A549 (cell line): Measurements from ENCODE around the gene CCZ1. TPM values are rescaled to one million over a fixed set of nuclear protein-coding genes. Genes with fewer than 3 reads are reported as not detected.
"Not testable (repeated sequence)": the region's sequence is repeated elsewhere in the genome, so short reads cannot be mapped to it uniquely, and the experiment has no call there.

Experiments
- ATAC-seq, 2 experiments: fragments of 200-7000 bp in 1 of 2; fragments of >200 bp in 1 of 2; cut with Nextera tagmentation in 1 of 2; cut with Tn5 transposase in 1 of 2; 3 replicates each; pipeline versions ENCODE4 v1.8.0 to v1.9.1; 2018 to 2020; ENCODE audit warnings: mild to moderate bottlenecking in 1 of 2, moderate library complexity in 1 of 2
- CTCF ChIA-PET: fragments of 300-600 bp; sonication (Branson Sonifier 250); formaldehyde crosslinking; extraction: SDS; loops from one replicate; lab custom pipeline; 2021; ENCODE audit warnings: antibody characterized with exemption, inconsistent platforms; lab: Yijun Ruan, JAX
- POLR2A ChIA-PET: fragments of 350-600 bp; formaldehyde crosslinking; extraction: SDS; loops from one replicate; lab custom pipeline; 2021; ENCODE audit warnings: antibody characterized with exemption, inconsistent platforms; lab: Yijun Ruan, JAX
- DNase-seq, 2 experiments: peaks; one replicate each; pipeline versions ENCODE4 v3.0.0 to v3.0.0-alpha.2; 2011 to 2016; ENCODE audit warnings: low read depth in 1 of 2, low spot score in 1 of 2
- FAIRE-seq: peaks from 2 replicates; lab custom pipeline; 2011; peaks lifted over from hg19 to GRCh38; lab: Jason Lieb, UNC
- H3K27ac ChIP-seq, 2 experiments: fragments of >200 bp; sonication (Bioruptor Twin); formaldehyde crosslinking; 3 replicates each; pipeline ENCODE4 v1.5.1; 2016 to 2017
- H3K4me1 ChIP-seq: fragments of >200 bp; sonication (Bioruptor Twin); formaldehyde crosslinking; 3 replicates; pipeline ENCODE4 v1.6.1; 2016
- H3K4me2 ChIP-seq: fragments of >200 bp; sonication (Bioruptor Twin); formaldehyde crosslinking; 3 replicates; pipeline ENCODE4 v1.6.1; 2016
- H3K4me3 ChIP-seq: fragments of >200 bp; sonication (Bioruptor Twin); formaldehyde crosslinking; 3 replicates; pipeline ENCODE4 v1.5.1; 2016
- H3K9me3 ChIP-seq: fragments of >200 bp; sonication (Bioruptor Twin); formaldehyde crosslinking; 3 replicates; pipeline ENCODE4 v1.6.1; 2016
- ATOH8 ChIP-seq: fragments of 250-450 bp; sonication (Bioruptor Pico); IDR thresholded peaks from 2 replicates; pipeline ENCODE4 v1.5.0; 2020; ENCODE audit warnings: low read depth, mild to moderate bottlenecking, moderate library complexity
- BCL3 ChIP-seq: fragments of >200 bp; sonication (Bioruptor Twin); formaldehyde crosslinking; IDR thresholded peaks from 3 replicates; pipeline ENCODE4 v1.6.1; 2016
- CHD2 ChIP-seq: fragments of 150-350 bp; IDR thresholded peaks from 2 replicates; pipeline ENCODE4 v1.6.1; 2014; ENCODE audit warnings: low read length; ENCODE audit not compliant: partially characterized antibody
- CTCF ChIP-seq: fragments of >200 bp; sonication (Bioruptor Twin); formaldehyde crosslinking; IDR thresholded peaks from 3 replicates; pipeline ENCODE4 v1.5.1; 2016
- ELK1 ChIP-seq: fragments of 150-350 bp; IDR thresholded peaks from 2 replicates; pipeline ENCODE4 v1.6.1; 2014; ENCODE audit warnings: low read depth, mild to moderate bottlenecking, low read length
- FOSB ChIP-seq: fragments of 250-450 bp; sonication (Bioruptor Pico); IDR thresholded peaks from 2 replicates; pipeline ENCODE4 v1.5.0; 2020; ENCODE audit warnings: mild to moderate bottlenecking, moderate library complexity
- FOSL2 ChIP-seq, 2 experiments: fragments of 450-650 bp in 1 of 2; fragments of >200 bp in 1 of 2; sonication (Bioruptor Twin) in 1 of 2; formaldehyde crosslinking; IDR thresholded peaks; 2 replicates each; pipeline versions ENCODE4 v1.5.0 to v1.6.1; 2016 to 2020; ENCODE audit warnings: mild to moderate bottlenecking in 1 of 2, moderate library complexity in 1 of 2
- HDAC2 ChIP-seq: fragments of 200-600 bp; sonication (generic); IDR thresholded peaks from 2 replicates; pipeline ENCODE4 v1.6.1; 2016
- HOXB13 ChIP-seq: fragments of 250-450 bp; sonication (Bioruptor Pico); IDR thresholded peaks from 2 replicates; pipeline ENCODE4 v1.5.0; 2020; ENCODE audit warnings: low read depth, mild to moderate bottlenecking, moderate library complexity
- JUNB ChIP-seq: fragments of >200 bp; sonication (Bioruptor Twin); formaldehyde crosslinking; IDR thresholded peaks from 2 replicates; pipeline ENCODE4 v1.6.1; 2016
- KDM1A ChIP-seq: fragments of 200-600 bp; sonication (generic); IDR thresholded peaks from 2 replicates; pipeline ENCODE4 v1.6.1; 2016; ENCODE audit warnings: low read depth, mild to moderate bottlenecking
- MAFK ChIP-seq: fragments of 450-650 bp; IDR thresholded peaks from 2 replicates; pipeline ENCODE4 v1.6.1; 2014; ENCODE audit not compliant: partially characterized antibody
- NFE2L2 ChIP-seq: fragments of 150-350 bp; conservative IDR thresholded peaks from 2 replicates; pipeline ENCODE4 v1.6.1; 2014; ENCODE audit warnings: low read length
- NR3C1 ChIP-seq: fragments of >200 bp; sonication (Bioruptor Twin); formaldehyde crosslinking; IDR thresholded peaks from 3 replicates; pipeline ENCODE4 v1.6.1; 2017
- PHF8 ChIP-seq: fragments of 200-600 bp; sonication (generic); IDR thresholded peaks from 2 replicates; pipeline ENCODE4 v1.6.1; 2016; ENCODE audit warnings: low read depth, mild to moderate bottlenecking, antibody characterized with exemption, moderate library complexity, borderline replicate concordance
- RARB ChIP-seq: fragments of 250-450 bp; sonication (Bioruptor Pico); IDR thresholded peaks from 2 replicates; pipeline ENCODE4 v1.8.0; 2021; ENCODE audit warnings: mild to moderate bottlenecking, moderate library complexity
- RFX5 ChIP-seq: fragments of 450-650 bp; IDR thresholded peaks from 2 replicates; pipeline ENCODE4 v1.7.1; 2014; ENCODE audit warnings: antibody characterized with exemption, mild to moderate bottlenecking, moderate library complexity
- SMC3 ChIP-seq: fragments of >200 bp; sonication (Bioruptor Twin); formaldehyde crosslinking; IDR thresholded peaks from 3 replicates; pipeline ENCODE4 v1.6.1; 2018; ENCODE audit warnings: inconsistent platforms
- TP53 ChIP-seq: fragments of 250-450 bp; sonication (Bioruptor Pico); IDR thresholded peaks from 2 replicates; pipeline ENCODE4 v1.5.0; 2021; ENCODE audit warnings: mild to moderate bottlenecking, moderate library complexity
- ZC3H11A ChIP-seq: fragments of 450-650 bp; IDR thresholded peaks from 2 replicates; pipeline ENCODE4 v1.6.1; 2014; ENCODE audit warnings: antibody characterized with exemption, mild to moderate bottlenecking
- ZNF302 ChIP-seq: fragments of 250-450 bp; sonication (Bioruptor Pico); IDR thresholded peaks from 2 replicates; pipeline ENCODE4 v1.9.0; 2021; ENCODE audit warnings: inconsistent platforms, mild to moderate bottlenecking, moderate library complexity
- WGBS: methylation state at CpG from one replicate; pipeline ENCODE4 v1.1.6; 2017; ENCODE audit errors: missing lambda C conversion rate; 5-methylcytosine and 5-hydroxymethylcytosine counted together
- polyA plus RNA-seq, 4 experiments: library from polyadenylated mRNA; depleted of rRNA in 3 of 4; stranded (reverse); fragments of >200 nt; fragmentation: RNase III in 1 of 4; extraction: RNeasy Plus Mini Kit Qiagen cat#74134 plus additional on column Dnase treatment in 1 of 4; gene quantifications; 2 replicates in 3 of 4; 3 replicates in 1 of 4; pipeline ENCODE4 v1.2.3, GENCODE V29; 2011 to 2017
- TF ChIP-seq, protein P1 (sequence below): IDR thresholded peaks from 2 replicates; pipeline ENCODE4 v1.6.1; 2012; ENCODE audit warnings: low read depth, borderline replicate concordance
- TF ChIP-seq, protein P2 (sequence below): IDR thresholded peaks from 2 replicates; pipeline ENCODE4 v1.6.1; 2012

CCZ1 gene
- polyA plus RNA-seq, 2 of the 4 experiments (the other 2 are of a cell fraction): 72.2 to 116 TPM

DNA sequence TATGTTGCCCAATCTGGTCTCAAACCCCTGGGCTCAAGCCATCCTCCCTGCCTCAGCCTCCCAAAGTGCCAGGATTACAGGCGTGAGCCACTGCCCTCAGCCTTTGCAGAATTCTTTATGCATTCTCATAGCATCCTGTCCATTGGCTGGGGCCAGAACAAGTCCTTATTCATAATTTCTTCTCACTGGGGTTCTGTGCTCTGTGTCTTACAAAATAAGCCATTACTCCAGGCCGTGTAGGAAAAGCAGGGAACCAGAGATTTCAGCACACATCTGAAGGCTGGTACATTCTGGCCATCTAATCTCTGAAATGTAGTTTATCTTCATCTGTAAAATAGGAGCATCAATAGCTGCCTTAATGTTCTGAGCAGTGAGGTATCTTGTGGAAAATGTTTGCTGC lies 28.2 kb upstream of the CCZ1 start:
- 60% methylated on average over 2 of the region's 2 CpGs for WGBS
- Histone ChIP-seq H3K4me1 (peaks cover 14% of the 10 kb centered on the region; the same call in 2 of the 3 replicates), H3K27ac (no peak overlapping the region), H3K4me3 (no peak overlapping the region), H3K9me3 (no peaks in the 10 kb centered on the region; the same call in 2 of the 3 replicates), H3K4me2 (no peak overlapping the region)
- ChIA-PET CTCF (interaction anchor here (0.6 to 3.6 kb wide), 2 partner anchors 14 to 134 kb away, joined by 3 to 24 read pairs; no protein-coding TSS in a partner anchor), POLR2A (no interaction called here)
- DNase-seq: no peak
- no peak for TF ChIP-seq TP53 (CRISPR knock-in tag)
- no peak for TF ChIP-seq ZC3H11A
- no peak for TF ChIP-seq ZNF302 (CRISPR knock-in tag)
- TF ChIP-seq FOSB (CRISPR knock-in tag): no peak
- TF ChIP-seq NFE2L2: no peak
- TF ChIP-seq CHD2: no peak
- TF ChIP-seq MAFK: no peak
- TF ChIP-seq KDM1A: no peak
- TF ChIP-seq RARB (CRISPR knock-in tag): no peak
- TF ChIP-seq BCL3: no peak
- TF ChIP-seq FOSL2 (IDR thresholded peaks at IDR 0.05): no peak
- TF ChIP-seq FOSL2 (CRISPR knock-in tag; IDR thresholded peaks at IDR 0.05): no peak
- no peak for TF ChIP-seq HDAC2
- no peak for TF ChIP-seq NR3C1
- TF ChIP-seq ATOH8 (CRISPR knock-in tag): no peak
- TF ChIP-seq ELK1: no peak
- TF ChIP-seq HOXB13 (CRISPR knock-in tag): no peak
- TF ChIP-seq JUNB: no peak
- TF ChIP-seq SMC3: no peak
- no peak for TF ChIP-seq RFX5
- FAIRE-seq: no peak
- no peak for ATAC-seq

GRCh38 chr7:5872326-5872725 lies 26.2 kb upstream of the CCZ1 start:
- DNase-seq: no peak
- ChIA-PET POLR2A (no interaction called here), CTCF (interaction anchor here (0.5 to 1.5 kb wide), 2 partner anchors 16 to 18 kb away, joined by 3 to 6 read pairs; no protein-coding TSS in a partner anchor)
- H3K27ac ChIP-seq: no peak overlapping the region
- H3K4me3 ChIP-seq: no peak overlapping the region
- 75% methylated on average over 7 of the region's 7 CpGs for WGBS
- FAIRE-seq: no peak
- TF ChIP-seq, protein P1, sequence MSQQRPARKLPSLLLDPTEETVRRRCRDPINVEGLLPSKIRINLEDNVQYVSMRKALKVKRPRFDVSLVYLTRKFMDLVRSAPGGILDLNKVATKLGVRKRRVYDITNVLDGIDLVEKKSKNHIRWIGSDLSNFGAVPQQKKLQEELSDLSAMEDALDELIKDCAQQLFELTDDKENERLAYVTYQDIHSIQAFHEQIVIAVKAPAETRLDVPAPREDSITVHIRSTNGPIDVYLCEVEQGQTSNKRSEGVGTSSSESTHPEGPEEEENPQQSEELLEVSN: no peak
- TF ChIP-seq, protein P2, sequence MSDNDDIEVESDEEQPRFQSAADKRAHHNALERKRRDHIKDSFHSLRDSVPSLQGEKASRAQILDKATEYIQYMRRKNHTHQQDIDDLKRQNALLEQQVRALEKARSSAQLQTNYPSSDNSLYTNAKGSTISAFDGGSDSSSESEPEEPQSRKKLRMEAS: no peak
- TF ChIP-seq CTCF (no peak), FOSL2 (IDR thresholded peaks at IDR 0.05) (no peak), FOSL2 (CRISPR knock-in tag; IDR thresholded peaks at IDR 0.05) (no peak), PHF8 (no peak)
- no peak overlapping the region for H3K4me2 ChIP-seq
- no peak for ATAC-seq
- peaks cover 14% of the 10 kb centered on the region; the same call in 2 of the 3 replicates for H3K4me1 ChIP-seq
- H3K9me3 ChIP-seq: no peaks in the 10 kb centered on the region; the same call in 2 of the 3 replicates

DNA sequence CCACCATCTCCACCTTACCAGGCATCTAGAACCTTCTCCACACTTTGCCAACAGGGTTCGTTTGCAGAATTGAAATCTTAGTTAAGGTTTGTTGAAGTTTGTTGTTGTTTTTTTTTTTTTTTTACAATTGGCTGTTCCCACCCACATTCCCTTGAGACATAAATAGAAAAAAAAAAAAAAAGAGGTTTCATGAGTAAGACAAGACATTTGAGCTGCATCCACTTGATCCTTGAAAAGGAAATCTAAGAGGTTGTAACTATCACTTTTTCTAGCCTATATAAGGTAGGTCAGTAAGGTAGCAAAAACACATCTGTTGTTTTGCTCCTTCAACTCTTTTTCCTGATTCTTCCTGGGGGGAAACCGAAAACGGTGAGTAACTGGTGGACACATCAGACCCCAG lies 18.9 kb upstream of the CCZ1 start:
- H3K4me1 ChIP-seq, H3K27ac ChIP-seq, H3K4me3 ChIP-seq, DNase-seq, FAIRE-seq, ATAC-seq, H3K4me2 ChIP-seq, H3K9me3 ChIP-seq, CTCF ChIA-PET, POLR2A ChIA-PET: not testable (repeated sequence)
- WGBS: 26% methylated on average over 3 of the region's 3 CpGs

DNA sequence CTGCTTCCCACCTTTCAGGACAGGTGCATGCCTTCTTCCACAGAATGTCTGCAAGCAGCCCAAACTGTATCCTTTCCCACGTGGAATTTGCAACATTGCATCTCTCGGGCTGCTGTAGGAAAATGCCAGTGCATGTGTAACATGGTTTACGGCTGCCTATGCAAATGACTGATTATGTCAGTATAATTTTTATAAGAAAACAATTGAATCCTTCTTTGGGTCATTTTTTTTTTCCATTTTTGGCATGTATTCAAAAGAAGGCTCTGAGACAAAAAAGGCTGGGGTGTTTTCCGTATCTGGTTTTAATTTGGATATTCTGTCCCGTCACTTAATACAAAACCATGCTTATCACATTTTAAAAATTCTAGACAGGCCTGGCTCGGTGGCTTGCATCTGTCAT lies 18.4 kb upstream of the CCZ1 start:
- POLR2A ChIA-PET, H3K4me1 ChIP-seq, ATAC-seq, H3K9me3 ChIP-seq, CTCF ChIA-PET, H3K4me2 ChIP-seq, DNase-seq, H3K4me3 ChIP-seq, H3K27ac ChIP-seq, FAIRE-seq: not testable (repeated sequence)
- WGBS: 73% methylated on average over 6 of the region's 6 CpGs

DNA sequence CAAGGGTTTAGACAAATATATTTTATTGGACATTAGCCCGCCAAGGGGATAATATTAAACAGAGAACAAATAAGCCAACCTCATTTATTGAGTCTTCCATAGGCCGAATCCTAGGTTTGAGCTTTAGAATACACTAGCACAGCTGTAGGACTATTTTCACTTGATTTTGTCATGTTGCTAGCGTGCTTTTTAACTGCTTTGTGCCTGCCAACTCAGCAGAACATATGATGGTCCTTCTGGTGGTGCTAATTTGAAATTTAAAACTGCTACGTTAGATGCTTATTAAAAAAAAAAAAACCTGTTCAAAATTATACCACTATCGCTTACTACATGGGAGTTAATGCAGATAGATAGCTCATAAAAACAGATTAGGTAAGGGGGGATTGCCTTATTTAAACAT lies 14.1 kb upstream of the CCZ1 start:
- H3K4me1 ChIP-seq, ATAC-seq, H3K4me2 ChIP-seq, DNase-seq, H3K27ac ChIP-seq, FAIRE-seq, POLR2A ChIA-PET, H3K9me3 ChIP-seq, H3K4me3 ChIP-seq: not testable (repeated sequence)
- WGBS: 84% methylated on average over 5 of the region's 5 CpGs
- CTCF ChIA-PET: interaction anchor here (1.5 kb wide), 1 partner anchor 28 kb away, joined by 3 read pairs; no protein-coding TSS in a partner anchor
